Fibroblast of lung (primary cell): ENCODE data around the gene PPME1.

ENCODE experiments used
- CTCF ChIP-seq, 2 donors: IDR thresholded peaks in 1 of 2; conservative IDR thresholded peaks in 1 of 2; 1 replicate in 1 of 2; 2 replicates in 1 of 2; pipeline ENCODE4 v1.5.1; 2011 to 2012; ENCODE audit warnings: low read length in 2 of 2, control low read depth in 1 of 2, inconsistent platforms in 1 of 2, low read depth in 1 of 2, mild to moderate bottlenecking in 1 of 2
- EZH2 ChIP-seq: IDR thresholded peaks from 2 replicates; pipeline ENCODE4 v1.5.1; 2012; ENCODE audit warnings: low read length, control low read depth, mild to moderate bottlenecking; ENCODE audit errors: missing control alignments

- no peak for TF ChIP-seq CTCF (conservative IDR thresholded peaks at IDR 0.05 in 1 of 2, IDR thresholded peaks at IDR 0.05 in 1 of 2; ENCODE audit: low read depth in 1 of 2, low read length in 2 of 2)
- no peak for TF ChIP-seq EZH2
Measured at GRCh38 chr11:74235121-74235520, 64.0 kb downstream of the PPME1 start.
